GM19452 (cell line): ENCODE measurements around the gene CLDN2.
A peak's percentile ranks its signal among the peaks of the same experiment; 100 is the strongest.
"Not testable (repeated sequence)": the region's sequence is repeated elsewhere in the genome, so short reads cannot be mapped to it uniquely, and the experiment has no call there.

Experiments
- ATAC-seq: cut with Tn5 transposase; IDR thresholded peaks from one replicate; pipeline ENCODE4 v1.9.1; 2021; ENCODE audit not compliant: unreplicated experiment

CLDN2 gene

DNA sequence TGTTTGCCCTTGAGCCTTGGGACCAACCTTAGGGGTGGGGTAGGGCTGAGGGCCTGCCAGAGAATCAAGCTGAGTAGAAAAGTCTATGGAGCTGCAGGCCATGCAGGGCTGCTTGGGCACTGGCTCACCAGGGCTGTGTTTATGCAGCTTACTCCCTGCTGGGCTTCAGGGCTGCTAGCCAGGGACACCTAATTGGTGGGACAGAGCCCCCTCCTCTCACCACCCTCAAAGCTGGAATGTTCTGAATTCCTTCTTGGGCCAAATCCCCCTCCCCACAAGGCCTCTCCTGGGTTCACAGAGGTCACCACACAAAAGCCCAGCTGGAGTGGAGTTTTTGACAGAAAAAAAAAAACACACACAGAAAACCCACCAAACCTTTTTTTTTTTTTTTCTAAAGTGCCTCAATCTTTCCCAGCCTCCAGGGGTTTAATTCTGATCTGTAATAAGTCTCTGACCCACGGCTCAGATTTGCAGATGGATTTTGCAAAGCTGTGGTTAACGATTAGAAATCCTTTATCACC, at the start of gene CLDN2:
TSS of gene CLDN2 (plus strand) at position 471 of the 521 bp plus-strand sequence. CDS start 7,827 bp downstream, outside the sequence.
- ATAC-seq: no peak

DNA sequence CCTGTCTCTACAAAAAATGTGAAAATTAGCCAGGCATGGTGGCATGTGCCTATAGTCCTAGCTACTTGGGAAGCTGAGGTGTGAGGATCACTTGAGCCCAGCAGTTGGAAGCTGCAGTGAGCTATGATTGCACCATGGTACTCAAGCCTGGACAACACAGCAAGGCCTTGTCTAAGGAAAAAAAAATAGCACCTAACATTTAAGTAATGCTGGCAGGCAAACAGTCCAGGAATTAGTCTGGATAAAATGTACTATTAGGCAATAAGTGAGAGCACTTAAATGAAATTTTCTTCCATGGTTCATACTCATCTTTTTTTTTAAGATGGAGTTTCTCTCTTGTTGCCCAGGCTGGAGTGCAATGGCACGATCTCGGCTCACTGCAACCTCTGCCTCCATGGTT, 47.4 kb upstream of the CLDN2 start:
- ATAC-seq: not testable (repeated sequence)

GRCh38 chrX:106874075-106874474, 46.1 kb upstream of the CLDN2 start:
- no peak for ATAC-seq

GRCh38 chrX:106875151-106875550, 45.1 kb upstream of the CLDN2 start:
- ATAC-seq: no peak

- no peak for ATAC-seq
These were observed 30.7 kb upstream of the CLDN2 start for GRCh38 chrX:106889468-106889867.

DNA sequence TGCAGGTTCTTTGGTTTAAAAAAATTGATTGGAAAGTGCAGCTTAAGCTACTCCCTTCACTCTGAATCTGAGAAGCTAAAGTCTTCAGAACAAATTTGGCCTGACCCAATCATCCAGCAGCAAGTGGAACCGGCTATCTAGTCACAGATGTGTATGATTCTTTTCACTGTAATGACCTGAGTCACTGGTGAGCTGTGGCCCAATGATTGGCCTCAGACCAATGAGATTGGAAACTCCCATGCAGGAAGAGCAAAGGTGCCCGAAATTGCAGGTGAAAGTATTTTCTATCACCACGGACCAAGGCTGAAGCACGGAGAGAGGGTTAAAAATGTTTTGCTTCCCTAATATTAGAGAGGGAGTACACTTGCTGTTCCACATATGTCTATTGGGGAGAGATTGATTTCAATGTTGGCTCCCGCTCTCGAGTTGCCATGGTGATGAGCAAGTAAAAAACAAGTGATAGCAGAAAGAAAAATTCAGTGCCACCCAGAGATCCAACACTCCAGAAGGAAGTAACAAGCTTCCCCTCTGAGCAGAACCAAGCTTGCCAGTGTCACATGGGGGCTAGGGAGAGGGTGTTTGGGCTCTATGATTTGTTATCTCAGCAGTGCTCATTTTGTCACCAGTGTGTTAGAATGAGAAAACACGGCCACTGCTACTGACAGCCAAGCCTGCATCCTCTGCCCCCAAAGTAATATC, 28.3 kb upstream of the CLDN2 start:
- ATAC-seq: no peak

DNA sequence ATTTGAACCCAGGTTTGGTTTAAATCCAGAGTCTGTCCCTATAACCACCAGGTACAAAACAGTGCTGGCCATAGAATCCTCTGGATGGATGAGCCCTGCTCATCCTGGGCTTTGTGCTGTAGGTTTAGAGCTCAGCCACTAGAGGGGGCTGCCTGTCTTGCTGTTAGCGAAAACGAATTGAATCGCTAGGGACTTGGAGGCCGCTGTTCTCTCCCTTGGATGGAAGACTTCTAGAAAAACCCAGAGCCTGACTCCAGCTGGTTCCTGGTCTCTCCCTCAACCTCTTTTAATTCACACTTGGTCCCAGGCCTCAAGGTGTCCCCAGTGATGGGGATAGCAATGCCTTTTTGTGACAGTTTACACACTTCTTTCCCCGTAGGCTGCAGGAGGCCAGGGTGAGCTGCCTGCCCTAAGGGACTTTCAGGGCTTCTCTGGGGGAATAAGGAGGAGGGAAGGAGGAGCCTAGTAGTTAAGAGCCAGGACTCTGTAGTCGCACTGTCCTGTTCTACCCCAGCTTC, 25.8 kb upstream of the CLDN2 start:
- ATAC-seq: peak; percentile 62

DNA sequence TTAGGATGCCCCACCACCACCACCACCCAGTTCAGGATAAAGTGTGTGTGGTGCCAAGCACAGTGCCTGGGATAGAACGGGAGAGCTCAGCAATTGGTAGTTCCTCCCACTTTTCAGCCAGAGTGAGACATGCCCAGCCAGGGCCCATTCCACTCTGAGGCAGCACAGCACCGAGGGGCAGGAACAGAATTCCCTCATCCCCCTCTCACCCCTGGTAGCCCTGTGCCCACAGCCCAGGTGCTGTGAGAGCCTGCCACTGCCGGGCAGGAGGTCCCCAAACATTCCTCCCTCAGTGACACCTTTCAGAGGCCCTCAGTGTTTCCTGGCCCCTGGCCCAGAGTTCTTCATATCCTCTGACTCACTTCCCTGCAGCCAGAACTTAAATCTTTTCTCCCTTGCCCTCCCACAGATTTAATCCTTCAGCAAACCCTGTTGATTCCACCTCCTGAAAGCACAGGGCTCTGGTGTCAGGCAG, 25.2 kb upstream of the CLDN2 start:
- no peak for ATAC-seq

DNA sequence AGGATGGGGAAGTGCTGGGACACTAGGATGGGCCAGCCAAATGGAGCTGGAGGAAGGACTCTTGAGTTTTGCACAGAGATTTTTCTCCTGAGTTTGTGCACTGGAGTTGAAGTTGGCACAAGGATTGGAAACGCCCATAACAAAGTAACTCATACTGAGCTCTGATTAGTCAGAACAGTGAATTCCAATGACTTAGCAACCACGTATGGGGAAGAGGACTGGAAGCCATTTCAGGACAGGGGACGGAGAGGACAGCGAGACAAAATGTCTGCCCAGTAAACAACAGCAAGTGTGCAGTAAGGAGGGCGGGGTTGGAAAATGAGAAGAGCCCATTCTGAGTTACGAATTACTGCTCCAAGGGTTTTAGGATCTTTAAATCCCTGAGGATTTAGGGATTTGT, 22.9 kb upstream of the CLDN2 start:
- no peak for ATAC-seq

- peak; percentile 69 for ATAC-seq
These were observed 21.7 kb upstream of the CLDN2 start for GRCh38 chrX:106898462-106898861.

GRCh38 chrX:106899276-106899675, 20.9 kb upstream of the CLDN2 start:
- no peak for ATAC-seq

- no peak for ATAC-seq
These were observed 20.4 kb upstream of the CLDN2 start for GRCh38 chrX:106899841-106900240.

GRCh38 chrX:106901341-106901740, 18.9 kb upstream of the CLDN2 start:
- ATAC-seq: no peak

DNA sequence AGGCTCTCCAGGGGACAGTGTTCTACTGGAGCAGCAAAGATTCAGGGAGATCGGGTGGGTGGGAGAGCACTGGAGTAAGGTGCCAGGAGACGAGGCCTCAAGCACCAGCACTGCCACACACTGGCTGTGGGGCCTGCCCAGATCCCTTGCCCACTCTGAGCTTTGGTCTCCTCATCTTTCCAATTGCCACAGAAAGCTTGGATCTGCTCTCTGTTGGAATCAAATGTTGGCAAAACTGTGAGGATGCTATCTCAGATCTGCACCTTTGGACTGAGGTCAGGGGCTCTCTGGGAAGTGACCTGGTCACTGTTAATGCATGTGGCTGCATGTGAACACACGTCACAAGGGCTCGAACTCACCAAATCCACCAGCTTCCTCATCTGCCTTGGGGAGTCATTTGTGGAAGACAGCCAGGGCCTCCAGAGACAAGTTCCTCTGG, 18.4 kb upstream of the CLDN2 start:
- no peak for ATAC-seq

DNA sequence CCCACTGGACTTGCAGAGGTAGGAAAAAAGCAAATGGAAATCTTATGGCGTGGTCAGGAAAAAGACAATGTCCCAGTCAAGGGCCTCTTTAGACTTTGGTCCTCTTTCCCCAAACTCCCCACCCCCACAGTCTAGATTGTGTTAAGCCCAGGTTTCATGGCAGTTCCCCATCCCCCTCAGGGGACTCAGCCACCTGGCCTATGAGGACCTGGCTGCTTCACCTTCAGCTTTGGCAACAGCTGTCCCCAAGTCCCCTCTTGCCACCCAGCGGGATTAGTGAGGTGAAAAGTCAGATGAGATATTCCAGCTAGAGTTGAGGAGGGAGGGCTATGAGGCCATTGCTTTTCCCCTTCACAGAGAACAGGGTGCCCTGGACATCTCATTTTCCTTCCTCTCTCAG, 17.5 kb upstream of the CLDN2 start:
- ATAC-seq: no peak

DNA sequence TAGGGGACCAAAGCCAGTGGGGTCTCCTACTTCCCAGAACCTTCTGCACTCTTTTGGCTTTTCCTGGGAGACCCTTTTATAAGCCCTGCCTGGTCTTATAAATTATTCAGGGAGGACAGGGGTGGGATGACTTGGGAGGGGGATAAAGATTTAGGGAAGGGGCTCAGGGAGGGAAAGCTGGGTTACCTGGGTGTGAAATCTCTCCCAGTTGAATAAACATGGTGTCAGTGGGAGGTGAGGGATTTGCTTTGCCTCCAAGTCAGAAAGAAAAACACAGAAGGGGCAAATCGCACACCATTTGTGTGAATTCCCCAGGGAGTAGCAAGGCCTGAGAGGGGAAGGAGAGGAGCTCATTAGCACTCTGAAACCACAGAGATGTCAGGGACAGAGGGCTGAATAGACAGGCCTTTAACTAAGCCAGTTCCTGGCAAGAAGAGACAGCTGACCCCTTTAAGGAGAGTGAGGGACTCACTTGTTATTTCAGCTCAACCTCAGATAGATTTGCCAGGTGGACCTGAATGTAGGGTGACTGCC, 16.8 kb upstream of the CLDN2 start, which contains the start of gene RIPPLY1:
TSS of gene RIPPLY1 (minus strand) at position 51 of the 534 bp plus-strand sequence. CDS start 54 bp downstream, outside the sequence.
- ATAC-seq: no peak

GRCh38 chrX:106903856-106904528, 16.2 kb upstream of the CLDN2 start:
- ATAC-seq: no peak

GRCh38 chrX:106905064-106905708, 15.0 kb upstream of the CLDN2 start:
- no peak for ATAC-seq

DNA sequence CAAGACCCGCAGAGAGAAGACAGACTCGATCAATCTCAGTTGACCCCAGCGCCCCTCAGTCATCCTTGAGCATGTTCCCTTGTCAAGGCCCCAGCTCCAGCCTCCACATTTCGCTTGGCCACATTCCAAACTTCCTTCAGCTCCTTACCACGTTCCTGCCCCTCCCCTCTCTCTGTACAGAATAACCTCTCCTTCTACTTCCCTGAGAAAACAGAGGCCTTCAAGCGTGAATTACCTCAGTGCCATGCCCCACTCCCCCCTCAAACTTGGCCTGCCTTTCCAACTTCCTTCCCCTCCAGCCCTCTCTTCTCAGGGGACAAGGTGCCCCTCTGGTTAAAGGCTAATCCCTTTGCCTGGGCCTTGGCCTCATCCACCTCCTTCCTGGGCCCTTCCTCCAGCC, 13.8 kb upstream of the CLDN2 start:
- ATAC-seq: no peak

- no peak for ATAC-seq
These were observed 7.3 kb upstream of the CLDN2 start for GRCh38 chrX:106912864-106913263.
